Loucy (cell line): ENCODE measurements around the gene TRIP4.

ENCODE experiments used
- H2AFZ ChIP-seq: fragments of 200-600 bp; sonication (generic); 2 replicates; pipeline ENCODE4 v1.6.0; 2016; ENCODE audit warnings: antibody characterized with exemption, mild to moderate bottlenecking, low read length, moderate library complexity
- H3F3A ChIP-seq: fragments of 200-600 bp; 2 replicates; pipeline ENCODE4 v1.6.0; 2016; ENCODE audit warnings: antibody characterized with exemption, low read depth, mild to moderate bottlenecking
- H3K27me3 ChIP-seq: fragments of 200-600 bp; sonication (generic); 2 replicates; pipeline ENCODE4 v1.6.1; 2014; ENCODE audit warnings: low read length, mild to moderate bottlenecking; ENCODE audit not compliant: insufficient read depth, poor library complexity, severe bottlenecking
- H3K36me3 ChIP-seq: fragments of 200-600 bp; sonication (generic); 2 replicates; pipeline ENCODE4 v1.6.1; 2016; ENCODE audit warnings: low read length; ENCODE audit not compliant: insufficient read depth
- H3K4me1 ChIP-seq: fragments of 200-600 bp; sonication (generic); 2 replicates; pipeline ENCODE4 v1.5.1; 2014; ENCODE audit warnings: low read length, mild to moderate bottlenecking; ENCODE audit not compliant: insufficient read depth, poor library complexity, severe bottlenecking
- H3K4me2 ChIP-seq: fragments of 200-600 bp; sonication (generic); 2 replicates; pipeline ENCODE4 v1.6.0; 2014; ENCODE audit warnings: antibody characterized with exemption, low read length, low read depth, mild to moderate bottlenecking; ENCODE audit not compliant: poor library complexity, severe bottlenecking
- H3K4me3 ChIP-seq: fragments of 200-600 bp; sonication (generic); 2 replicates; pipeline ENCODE4 v1.5.1; 2014; ENCODE audit warnings: low read length, mild to moderate bottlenecking, mixed read lengths; ENCODE audit not compliant: poor library complexity, severe bottlenecking
- H3K79me2 ChIP-seq: fragments of 200-600 bp; sonication (generic); 2 replicates; pipeline ENCODE4 v1.6.1; 2014; ENCODE audit warnings: low read length; ENCODE audit not compliant: insufficient read depth
- H3K9ac ChIP-seq: fragments of 200-600 bp; sonication (generic); 2 replicates; pipeline ENCODE4 v1.6.0; 2014; ENCODE audit warnings: mild to moderate bottlenecking, low read depth, low read length, moderate library complexity; ENCODE audit not compliant: poor library complexity, severe bottlenecking
- H3K9me2 ChIP-seq: fragments of 200-600 bp; sonication (generic); replicated peaks from 2 replicates; pipeline ENCODE4 v1.6.1; 2016; ENCODE audit warnings: low read depth, low read length, mixed read lengths
- H3K9me3 ChIP-seq: fragments of 200-600 bp; sonication (generic); 2 replicates; pipeline ENCODE4 v1.6.1; 2014; ENCODE audit warnings: mild to moderate bottlenecking, antibody characterized with exemption, low read length, low read depth; ENCODE audit not compliant: insufficient read depth
- H4K20me1 ChIP-seq: fragments of 200-600 bp; sonication (generic); 2 replicates; pipeline ENCODE4 v1.6.0; 2014; ENCODE audit warnings: antibody characterized with exemption, low read length, mild to moderate bottlenecking; ENCODE audit not compliant: insufficient read depth, poor library complexity, severe bottlenecking
- EZH2phosphoT487 ChIP-seq: fragments of 200-600 bp; IDR thresholded peaks from 2 replicates; pipeline ENCODE4 v1.6.1; 2018; ENCODE audit warnings: antibody characterized with exemption, mild to moderate bottlenecking, moderate library complexity, borderline replicate concordance
- TF ChIP-seq, protein P1 (sequence below): fragments of 200-600 bp; sonication (generic); conservative IDR thresholded peaks from 2 replicates; pipeline ENCODE4 v1.5.1; 2014; ENCODE audit warnings: mild to moderate bottlenecking, antibody characterized with exemption, low read length

The TRIP4 gene

DNA sequence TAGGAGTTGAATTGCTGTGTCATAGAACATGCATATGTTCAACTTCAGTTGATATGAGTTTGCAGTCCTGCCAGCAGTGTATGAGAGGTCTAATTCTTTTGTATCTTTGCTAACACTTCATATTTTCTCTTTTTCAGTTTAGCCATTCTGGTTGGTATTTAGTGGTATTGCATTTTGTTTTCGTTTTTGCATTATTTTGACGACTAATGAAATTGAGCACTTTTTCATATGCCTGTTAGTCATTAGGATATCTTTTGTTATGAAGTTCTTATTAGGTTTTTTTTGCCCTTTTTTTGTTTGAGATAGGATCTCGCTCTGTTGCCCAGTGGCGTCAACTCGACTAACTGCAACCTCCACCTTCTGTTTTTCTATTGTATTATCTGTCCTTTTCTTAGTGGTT, 9.2 kb downstream of the TRIP4 start:
- H3K9me2 ChIP-seq: no peaks in the 10 kb centered on the region
- no peak overlapping the region for H3K4me3 ChIP-seq
- H4K20me1 ChIP-seq: no peaks in the 10 kb centered on the region
- H3F3A ChIP-seq: no peaks in the 10 kb centered on the region
- TF ChIP-seq, protein P1, sequence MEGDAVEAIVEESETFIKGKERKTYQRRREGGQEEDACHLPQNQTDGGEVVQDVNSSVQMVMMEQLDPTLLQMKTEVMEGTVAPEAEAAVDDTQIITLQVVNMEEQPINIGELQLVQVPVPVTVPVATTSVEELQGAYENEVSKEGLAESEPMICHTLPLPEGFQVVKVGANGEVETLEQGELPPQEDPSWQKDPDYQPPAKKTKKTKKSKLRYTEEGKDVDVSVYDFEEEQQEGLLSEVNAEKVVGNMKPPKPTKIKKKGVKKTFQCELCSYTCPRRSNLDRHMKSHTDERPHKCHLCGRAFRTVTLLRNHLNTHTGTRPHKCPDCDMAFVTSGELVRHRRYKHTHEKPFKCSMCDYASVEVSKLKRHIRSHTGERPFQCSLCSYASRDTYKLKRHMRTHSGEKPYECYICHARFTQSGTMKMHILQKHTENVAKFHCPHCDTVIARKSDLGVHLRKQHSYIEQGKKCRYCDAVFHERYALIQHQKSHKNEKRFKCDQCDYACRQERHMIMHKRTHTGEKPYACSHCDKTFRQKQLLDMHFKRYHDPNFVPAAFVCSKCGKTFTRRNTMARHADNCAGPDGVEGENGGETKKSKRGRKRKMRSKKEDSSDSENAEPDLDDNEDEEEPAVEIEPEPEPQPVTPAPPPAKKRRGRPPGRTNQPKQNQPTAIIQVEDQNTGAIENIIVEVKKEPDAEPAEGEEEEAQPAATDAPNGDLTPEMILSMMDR: no peak
- TF ChIP-seq EZH2phosphoT487: no peak
- no peak overlapping the region for H3K9ac ChIP-seq
- peaks cover 42% of the 10 kb centered on the region; the same call in 1 of the 2 replicates for H3K36me3 ChIP-seq
- peaks cover 5% of the 10 kb centered on the region for H3K4me1 ChIP-seq
- H3K9me3 ChIP-seq: no peaks in the 10 kb centered on the region
- H3K4me2 ChIP-seq: no peak overlapping the region
- H2AFZ ChIP-seq: no peak overlapping the region
- no peaks in the 10 kb centered on the region for H3K27me3 ChIP-seq
- peaks cover 4% of the 10 kb centered on the region; the same call in 1 of the 2 replicates for H3K79me2 ChIP-seq

GRCh38 chr15:64398575-64398974, 10.9 kb downstream of the TRIP4 start:
- Histone ChIP-seq H3K9me3 (no peaks in the 10 kb centered on the region), H3K4me2 (no peak overlapping the region), H4K20me1 (no peaks in the 10 kb centered on the region), H3K4me3 (no peak overlapping the region), H2AFZ (no peak overlapping the region), H3K79me2 (no peaks in the 10 kb centered on the region), H3K36me3 (peaks cover 42% of the 10 kb centered on the region; the same call in 1 of the 2 replicates), H3K9me2 (no peaks in the 10 kb centered on the region), H3F3A (no peaks in the 10 kb centered on the region), H3K27me3 (no peaks in the 10 kb centered on the region), H3K9ac (no peak overlapping the region), H3K4me1 (no peaks in the 10 kb centered on the region)
- no peak for TF ChIP-seq EZH2phosphoT487
- TF ChIP-seq, protein P1: no peak

DNA sequence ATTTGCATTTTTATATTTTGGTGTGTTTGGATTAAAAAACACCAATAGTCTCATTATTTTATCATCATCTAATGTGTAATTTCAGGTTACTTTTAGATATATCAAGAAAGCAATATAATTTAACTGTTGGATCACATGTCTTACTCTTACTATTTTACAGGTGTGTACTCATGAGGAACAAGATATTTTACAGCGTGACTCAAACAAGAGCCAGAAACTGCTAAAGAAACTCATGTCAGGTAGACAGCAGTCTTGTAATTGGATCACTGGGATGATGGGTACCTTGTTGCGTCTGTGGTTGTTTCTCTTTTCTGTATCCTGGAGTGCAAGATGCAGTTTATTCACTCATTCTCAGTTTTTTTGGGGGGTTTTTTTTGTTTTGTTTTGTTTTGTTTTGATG, 12.9 kb downstream of the TRIP4 start:
- H3K36me3 ChIP-seq: peaks cover 41% of the 10 kb centered on the region; the same call in 1 of the 2 replicates
- no peak for TF ChIP-seq EZH2phosphoT487
- TF ChIP-seq, protein P1: no peak

More for the DNA sequence above, 12.9 kb downstream of the TRIP4 start:
- no peaks in the 10 kb centered on the region for H3F3A ChIP-seq
- no peaks in the 10 kb centered on the region for H3K9me3 ChIP-seq
- no peak overlapping the region for H3K4me3 ChIP-seq
- no peak overlapping the region for H3K9ac ChIP-seq
- H3K27me3 ChIP-seq: no peaks in the 10 kb centered on the region
- no peak overlapping the region for H2AFZ ChIP-seq
- H3K79me2 ChIP-seq: no peaks in the 10 kb centered on the region
- no peaks in the 10 kb centered on the region for H3K9me2 ChIP-seq
- H3K4me1 ChIP-seq: no peaks in the 10 kb centered on the region
- H3K4me2 ChIP-seq: no peak overlapping the region
- no peaks in the 10 kb centered on the region for H4K20me1 ChIP-seq
